Heart left ventricle (tissue), 16 donors: ENCODE data around the gene C1orf146. TPM values are rescaled to one million over a fixed set of nuclear protein-coding genes. Genes with fewer than 3 reads are reported as not detected.
"Not testable (repeated sequence)": the region's sequence is repeated elsewhere in the genome, so short reads cannot be mapped to it uniquely, and the experiment has no call there.

Experiments used
- ATAC-seq, 4 donors: fragments of 200-7000 bp; cut with Tn5 transposase; one replicate each; pipeline ENCODE4 v1.9.1; 2020 to 2022; ENCODE audit warnings: moderate library complexity in 4 of 4, mild to moderate bottlenecking in 3 of 4, moderate number of reproducible peaks in 1 of 4
- DNase-seq, 5 donors: peaks; one replicate each; pipeline ENCODE4 v3.0.0-alpha.2; 2020
- H3K27ac ChIP-seq, 12 donors: fragments of 200-600 bp; sonication (generic) in 4 of 12; one replicate each; pipeline versions ENCODE4 v1.5.0 to v1.8.0; 2016 to 2022; ENCODE audit warnings: mild to moderate bottlenecking in 2 of 12
- H3K27me3 ChIP-seq, 9 donors: fragments of 200-600 bp; sonication (generic) in 2 of 9; one replicate each; pipeline versions ENCODE4 v1.5.1 to v1.8.0; 2016 to 2022; ENCODE audit warnings: mild to moderate bottlenecking in 3 of 9
- H3K36me3 ChIP-seq, 9 donors: fragments of 200-600 bp; sonication (generic) in 2 of 9; one replicate each; pipeline versions ENCODE4 v1.5.0 to v1.8.0; 2018 to 2022; ENCODE audit warnings: mild to moderate bottlenecking in 2 of 9
- H3K4me1 ChIP-seq, 12 donors: fragments of 200-600 bp; sonication (generic) in 4 of 12; one replicate each; pipeline versions ENCODE4 v1.5.0 to v1.8.0; 2016 to 2022; ENCODE audit warnings: mild to moderate bottlenecking in 3 of 12
- H3K4me3 ChIP-seq, 12 donors: fragments of 200-600 bp; sonication (generic) in 4 of 12; one replicate each; pipeline versions ENCODE4 v1.5.0 to v1.8.0; 2017 to 2022; ENCODE audit warnings: mild to moderate bottlenecking in 9 of 12, moderate library complexity in 4 of 12
- H3K9me3 ChIP-seq, 12 donors: fragments of 200-600 bp; sonication (generic) in 4 of 12; one replicate each; pipeline versions ENCODE4 v1.5.0 to v1.8.0; 2016 to 2022; ENCODE audit warnings: mild to moderate bottlenecking in 1 of 12
- CTCF ChIP-seq, 12 donors: fragments of 200-600 bp; sonication (generic) in 4 of 12; IDR thresholded peaks; one replicate each; pipeline versions ENCODE4 v1.5.0 to v1.8.0; 2018 to 2022; ENCODE audit warnings: antibody characterized with exemption in 12 of 12, mild to moderate bottlenecking in 5 of 12
- POLR2A ChIP-seq, 2 donors: fragments of 450-650 bp; IDR thresholded peaks; one replicate each; pipeline ENCODE4 v1.6.1; 2017; ENCODE audit warnings: antibody characterized with exemption in 2 of 2, mild to moderate bottlenecking in 2 of 2, moderate library complexity in 2 of 2
- WGBS, 4 donors: extraction: QIAGEN DNeasy Blood & Tissue Kit in 2 of 4; methylation state at CpG; one replicate each; pipeline versions ENCODE4 v1.1.5 to v1.1.7; 2013 to 2018; 5-methylcytosine and 5-hydroxymethylcytosine counted together
- intact Hi-C, 10 donors: fragments of 100-400 bp; cut with DNase I; formaldehyde crosslinking; loops; one replicate each; pipeline versions ENCODE4 v1.11.1 to v1.14.2; 2022
- polyA plus RNA-seq, 2 donors: library from polyadenylated mRNA; stranded (reverse); fragments of 200-250 nt; gene quantifications; one replicate each; pipeline ENCODE4 v1.2.3, GENCODE V29; 2013
- total RNA-seq, 9 donors: library from RNA; depleted of rRNA in 2 of 9; stranded (reverse); fragments of >200 nt in 2 of 9; fragmentation: NEBNext Ultra II Directional in 3 of 9; extraction: Animal tissue kit (Norgen Biotek cat#: 25700) in 3 of 9; gene quantifications; one replicate each; pipeline versions ENCODE4 v1.1.0 to v1.2.4, GENCODE V29; 2016 to 2023
- donor health status: ischemic (EF 13 %, LVEDD 7.1; RV severe dilation, severe dysfunction).
- donor health status: healthy with polysubstance abuse.
- donor health status: DM: no; HTN: yes; CAD: no.
- donor health status: DM: no; HTN: no; CAD: no.
- donor health status: ischemic (EF 25% LVEDD 6.9; RV normal size, moderate dysfunction).
- donor health status: ischemic (EF 25% LVEDD 5.7; RV mildly dilated, moderate dysfunction).
- donor health status: healthy.
- donor health status: DM: yes; HTN: yes; CAD: no.
- donor health status: ischemic (EF 35%, LVEDD 5.7; RV mildly dilated, moderate dysfunction).
- donor health status: nonischemic (EF 11% LVEDD 7.7; RV severe dilation, severe dysfunction).
- donor health status: DM: yes; HTN: yes; CAD: no.
- donor health status: PGD.
- donor health status: ischemic (EF 29% LVEDD 5.4; RV normal size, mild dysfunction).
- donor health status: nonischemic (EF 23%, LVEDD 6.1; RV moderate dilation, normal function).

C1orf146 gene
- total and polyA plus RNA-seq, 11 donors, result not detected

DNA sequence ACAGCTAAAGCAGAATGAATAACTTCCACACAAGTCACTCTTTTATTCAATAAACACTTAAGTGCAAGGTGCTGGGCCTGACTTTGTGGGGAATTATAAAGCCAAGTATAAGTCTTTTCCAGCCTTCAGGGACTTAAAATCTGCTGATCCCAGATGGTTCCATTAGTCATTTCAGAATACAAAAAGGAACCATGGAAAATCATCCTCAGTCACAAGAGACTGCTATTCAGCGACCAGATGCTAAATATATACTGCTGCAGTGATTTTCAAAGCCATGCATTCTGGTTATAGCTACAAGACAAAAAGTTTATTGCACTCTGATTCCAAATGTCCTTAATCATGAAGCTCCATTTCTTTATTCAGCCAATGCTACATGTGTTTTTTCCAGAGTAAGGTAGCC lies 55.3 kb downstream of the C1orf146 start:
- no peak for TF ChIP-seq POLR2A (IDR thresholded peaks at IDR 0.05)
- TF ChIP-seq CTCF (IDR thresholded peaks at IDR 0.05), result no peak
- Histone ChIP-seq H3K27ac (no peak overlapping the region), H3K9me3 (no peaks in the 10 kb centered on the region), H3K27me3 (no peaks in the 10 kb centered on the region), H3K36me3 (peaks cover 0 to 69% (median 51%) of the 10 kb centered on the region in 9 donors), H3K4me3 (no peak overlapping the region), H3K4me1 (no peaks in the 10 kb centered on the region)
- 50 to 71% (median 69%) methylated on average over 1 of the region's 1 CpG for WGBS, 4 donors
- DNase-seq (no peak), ATAC-seq (no peak)
- intact Hi-C loops, result no loop called here

DNA sequence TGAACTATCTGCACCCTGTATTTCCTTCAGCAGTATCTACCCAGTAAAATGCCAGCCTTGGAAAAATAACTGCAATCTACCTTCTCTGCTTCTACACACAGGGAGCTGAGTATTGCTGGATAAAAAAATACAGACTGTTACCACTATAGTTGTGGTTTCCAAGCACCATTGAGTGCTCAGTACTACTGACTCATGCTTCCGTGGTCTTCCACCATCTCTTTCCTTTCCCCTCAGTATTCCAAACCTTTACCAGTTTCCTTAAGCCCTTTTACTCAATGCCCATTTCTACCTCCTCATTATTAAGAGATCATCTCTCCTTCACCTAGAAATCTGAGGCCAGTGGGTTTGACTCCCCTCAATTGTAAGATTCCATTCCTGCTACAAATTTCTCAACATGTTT lies 57.2 kb downstream of the C1orf146 start:
- WGBS, 4 donors, result 93 to 98% (median 97%) methylated on average over 1 of the region's 1 CpG
- H3K4me3 ChIP-seq, result no peak overlapping the region
- no peak for ATAC-seq
- no peak for DNase-seq
- no peaks in the 10 kb centered on the region for H3K9me3 ChIP-seq
- no peaks in the 10 kb centered on the region for H3K4me1 ChIP-seq
- no peak overlapping the region for H3K27ac ChIP-seq
- H3K27me3 ChIP-seq, result no peaks in the 10 kb centered on the region
- no peak for TF ChIP-seq CTCF (IDR thresholded peaks at IDR 0.05)
- TF ChIP-seq POLR2A (IDR thresholded peaks at IDR 0.05), result no peak
- H3K36me3 ChIP-seq, result peaks cover 0 to 60% (median 45%) of the 10 kb centered on the region in 9 donors
- intact Hi-C loops, result no loop called here

DNA sequence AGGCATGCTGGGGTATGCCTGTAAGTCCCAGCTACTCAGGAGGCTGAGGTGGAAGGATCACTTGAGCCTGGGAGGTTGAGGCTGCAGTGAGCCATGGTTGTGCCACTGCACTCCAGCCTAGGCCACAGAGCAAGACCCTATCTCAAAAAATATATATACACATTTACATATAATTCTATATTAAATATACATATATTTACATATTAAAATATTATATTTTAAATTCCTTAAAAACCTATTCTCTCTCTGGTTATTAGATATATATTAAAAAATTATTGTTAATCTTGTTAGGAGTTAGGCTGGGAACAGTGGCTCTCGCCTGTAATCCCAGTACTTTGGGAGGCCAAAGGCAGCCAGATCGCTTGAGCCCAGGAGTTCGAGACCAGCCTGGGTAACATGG lies 58.4 kb downstream of the C1orf146 start:
- peaks cover 0 to 61% (median 42%) of the 10 kb centered on the region in 9 donors for H3K36me3 ChIP-seq
- no peaks in the 10 kb centered on the region for H3K27me3 ChIP-seq
- ATAC-seq, result no peak
- H3K4me3 ChIP-seq, result no peak overlapping the region
- TF ChIP-seq POLR2A (IDR thresholded peaks at IDR 0.05) (no peak), CTCF (IDR thresholded peaks at IDR 0.05) (no peak)
- H3K27ac ChIP-seq, result no peak overlapping the region
- no peak for DNase-seq
- H3K9me3 ChIP-seq, result no peaks in the 10 kb centered on the region
- no peaks in the 10 kb centered on the region for H3K4me1 ChIP-seq
- intact Hi-C loops, result no loop called here
- WGBS, 4 donors, result 97 to 100% (median 98%) methylated on average over 3 of the region's 3 CpGs

- Histone ChIP-seq H3K27me3 (no peaks in the 10 kb centered on the region), H3K9me3 (peaks cover 0 to 4% (median 0%) of the 10 kb centered on the region in 12 donors), H3K27ac (no peak overlapping the region), H3K4me1 (no peaks in the 10 kb centered on the region), H3K36me3 (peaks cover 0 to 61% (median 40%) of the 10 kb centered on the region in 9 donors), H3K4me3 (no peak overlapping the region)
- ATAC-seq (no peak), DNase-seq (no peak)
- WGBS, 4 donors, result 94 to 98% (median 96%) methylated on average over 4 of the region's 4 CpGs
- intact Hi-C loops, result no loop called here
- no peak for TF ChIP-seq POLR2A (IDR thresholded peaks at IDR 0.05)
- no peak for TF ChIP-seq CTCF (IDR thresholded peaks at IDR 0.05)
Measured at GRCh38 chr1:92277105-92277723, 59.5 kb downstream of the C1orf146 start.

DNA sequence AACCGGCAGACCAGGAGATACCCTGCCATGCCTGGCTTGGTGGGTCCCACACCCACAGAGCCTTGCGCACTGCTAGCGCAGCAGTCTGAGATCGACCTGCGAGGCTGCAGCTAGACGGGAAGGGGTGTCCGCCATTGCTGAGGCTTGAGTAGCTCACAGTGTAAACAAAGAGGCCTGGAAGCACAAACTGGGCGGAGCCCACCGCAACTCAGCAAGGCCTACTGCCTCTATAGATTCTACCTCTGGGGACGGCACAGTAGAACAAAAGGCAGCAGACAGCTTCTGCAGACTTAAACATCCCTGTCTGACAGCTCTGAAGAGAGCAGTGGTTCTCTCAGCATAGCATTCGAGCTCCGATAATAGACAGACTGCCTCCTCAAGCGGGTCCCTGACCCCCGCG lies 62.1 kb downstream of the C1orf146 start:
- WGBS, 4 donors, result 97 to 99% (median 97%) methylated on average over 15 of the region's 15 CpGs
- H3K9me3 ChIP-seq, intact Hi-C loops, H3K27ac ChIP-seq, H3K4me3 ChIP-seq, ATAC-seq, H3K27me3 ChIP-seq, H3K4me1 ChIP-seq, DNase-seq: not testable (repeated sequence)
- H3K36me3 ChIP-seq, result peaks cover 0 to 63% (median 32%) of the 10 kb centered on the region in 9 donors

DNA sequence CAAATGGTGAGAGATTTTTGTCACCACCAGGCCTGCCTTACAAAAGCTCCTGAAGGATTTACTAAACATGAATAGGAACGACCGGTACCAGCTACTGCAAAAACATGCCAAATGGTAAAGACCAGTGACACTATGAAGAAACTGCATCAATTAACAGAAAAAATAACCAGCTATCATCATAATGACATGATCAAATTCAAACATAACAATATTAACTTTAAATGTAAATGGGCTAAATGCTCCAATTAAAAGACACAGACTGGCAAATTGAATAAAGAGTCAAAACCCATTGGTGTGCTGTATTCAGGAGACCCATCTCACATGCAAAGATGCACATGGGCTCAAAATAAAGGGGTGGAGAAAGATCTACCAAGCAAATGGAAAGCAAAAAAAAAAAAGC lies 63.7 kb downstream of the C1orf146 start:
- H3K4me1 ChIP-seq, H3K27me3 ChIP-seq, H3K9me3 ChIP-seq, ATAC-seq, H3K4me3 ChIP-seq, DNase-seq, intact Hi-C loops, H3K27ac ChIP-seq: not testable (repeated sequence)
- 95 to 98% (median 97%) methylated on average over 2 of the region's 2 CpGs for WGBS, 4 donors
- peaks cover 0 to 69% (median 39%) of the 10 kb centered on the region in 9 donors for H3K36me3 ChIP-seq
